ENCODE results near the gene PCED1B.

- no peak for TF ChIP-seq CTCF (IDR thresholded peaks at IDR 0.05 in 2 of 3, conservative IDR thresholded peaks at IDR 0.05 in 1 of 3; ENCODE audit: borderline replicate concordance in 1 of 3, insufficient read depth in 1 of 3, low read depth in 2 of 3, low read length in 2 of 3)
- no peak for TF ChIP-seq CEBPB (IDR thresholded peaks at IDR 0.05; ENCODE audit: low read depth)
- no peak for TF ChIP-seq EZH2 (IDR thresholded peaks at IDR 0.05)
- no peak for TF ChIP-seq MAX (IDR thresholded peaks at IDR 0.05)
- TF ChIP-seq EZH2phosphoT487 (IDR thresholded peaks at IDR 0.05; ENCODE audit: borderline replicate concordance), result no peak
- TF ChIP-seq CBX3 (IDR thresholded peaks at IDR 0.05; ENCODE audit: low read depth), result no peak
- no peak for TF ChIP-seq YY1 (IDR thresholded peaks at IDR 0.05; ENCODE audit: extremely low read depth, insufficient replicate concordance, low read depth, low read length)
- no peak for TF ChIP-seq SP1 (IDR thresholded peaks at IDR 0.05; ENCODE audit: low read depth)
- no peak for TF ChIP-seq EGR1 (IDR thresholded peaks at IDR 0.05; ENCODE audit: low read depth)
- TF ChIP-seq POLR2AphosphoS5 (IDR thresholded peaks at IDR 0.05; ENCODE audit: low read depth, low read length), result no peak
- no peak for TF ChIP-seq ZBTB33 (IDR thresholded peaks at IDR 0.05; ENCODE audit: extremely low read depth, insufficient replicate concordance, low read length)
These were observed 16.2 kb downstream of the PCED1B start for GRCh38 chr12:47095446-47096236.

All from HCT116 (cell line).